ENCODE results near the gene PLCB1.

GRCh38 chr20:8326191-8326590 lies 194.1 kb downstream of the PLCB1 start:
- TF ChIP-seq POLR2A (IDR thresholded peaks at IDR 0.05; ENCODE audit: low read depth): no peak
- no peak for TF ChIP-seq EP300 (IDR thresholded peaks at IDR 0.05)
- TF ChIP-seq CTCF (IDR thresholded peaks at IDR 0.05): no peak
- no peak for TF ChIP-seq POLR2AphosphoS5 (IDR thresholded peaks at IDR 0.05)

Measured in esophagus muscularis mucosa (tissue), 4 donors.